Prostate gland (tissue), 2 donors: Measurements from ENCODE around the gene MTARC1. TPM values are rescaled to one million over a fixed set of nuclear protein-coding genes. Genes with fewer than 3 reads are reported as not detected.
A peak's percentile ranks its signal among the peaks of the same experiment; 100 is the strongest.

Experiments
- DNase-seq: peaks from one replicate; pipeline ENCODE4 v3.0.0-alpha.2; 2019; ENCODE audit warnings: low spot score
- H3K27ac ChIP-seq, 2 donors: fragments of 200-600 bp; sonication (generic); 2 replicates each; pipeline ENCODE4 v1.5.1; 2017 to 2019
- H3K27me3 ChIP-seq: fragments of 200-600 bp; sonication (generic); replicated peaks from 2 replicates; pipeline ENCODE4 v1.5.1; 2019; ENCODE audit not compliant: insufficient read depth
- H3K36me3 ChIP-seq, 2 donors: fragments of 200-600 bp; sonication (generic); 1 replicate in 1 of 2; 2 replicates in 1 of 2; pipeline versions ENCODE4 v1.5.1 to v1.8.1; 2017 to 2019
- H3K4me1 ChIP-seq: fragments of 200-600 bp; sonication (generic); replicated peaks from 2 replicates; pipeline ENCODE4 v1.5.1; 2019
- H3K4me3 ChIP-seq, 2 donors: fragments of 200-600 bp; sonication (generic); 2 replicates each; pipeline ENCODE4 v1.5.1; 2017 to 2019
- H3K9me3 ChIP-seq: fragments of 200-600 bp; sonication (generic); 2 replicates; pipeline ENCODE4 v1.5.1; 2017
- POLR2A ChIP-seq: fragments of 450-650 bp; IDR thresholded peaks from one replicate; pipeline ENCODE4 v1.6.1; 2016; ENCODE audit warnings: antibody characterized with exemption, mild to moderate bottlenecking
- POLR2AphosphoS5 ChIP-seq: sonication (generic); formaldehyde crosslinking; IDR thresholded peaks from one replicate; pipeline ENCODE4 v1.6.1; 2017; ENCODE audit warnings: antibody characterized with exemption
- WGBS: methylation state at CpG from one replicate; pipeline ENCODE4 v1.1.5; 2018; 5-methylcytosine and 5-hydroxymethylcytosine counted together
- intact Hi-C: fragments of 100-400 bp; cut with DNase I; formaldehyde crosslinking; loops from one replicate; pipeline ENCODE4 v1.14.2; 2022
- total RNA-seq, 2 donors: library from RNA; depleted of rRNA; stranded (reverse); fragments of >200 nt; gene quantifications; one replicate each; pipeline ENCODE4 v1.1.0, GENCODE V29; 2016
- TF ChIP-seq, protein P1 (sequence below), 4 experiments: fragments of 200-600 bp in 2 of 4; fragments of 450-650 bp in 2 of 4; sonication (generic) in 2 of 4; IDR thresholded peaks; 1 replicate in 3 of 4; 2 replicates in 1 of 4; pipeline ENCODE4 v1.5.1; 2016 to 2019; ENCODE audit warnings: antibody characterized with exemption in 4 of 4, mild to moderate bottlenecking in 2 of 4, moderate library complexity in 2 of 4

MTARC1 gene
- total RNA-seq, 2 donors from 2014 or later = 5.7 to 29.7 TPM

DNA sequence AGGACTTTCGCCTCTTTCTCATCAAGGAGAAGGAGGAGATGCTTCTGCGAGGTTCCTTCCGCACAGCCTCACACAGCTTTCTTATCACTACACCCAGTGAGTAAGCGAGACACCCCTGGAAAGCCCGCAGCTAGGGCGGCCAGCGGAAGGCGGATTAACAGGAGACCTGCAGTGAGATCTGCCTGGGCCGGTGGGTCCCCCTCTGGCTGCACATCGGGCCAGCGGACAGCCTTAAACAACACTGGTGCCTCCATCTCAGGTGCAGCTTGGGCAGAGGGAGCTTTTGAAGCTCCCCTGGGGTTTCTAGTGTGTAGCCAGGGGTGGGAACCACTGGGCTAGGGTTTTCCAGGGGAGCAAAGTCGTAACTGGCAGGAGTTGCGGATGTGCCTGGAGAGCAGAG, 17.5 kb upstream of the MTARC1 start:
- intact Hi-C loops = no loop called here
- TF ChIP-seq POLR2AphosphoS5 (no peak), POLR2A (no peak)
- TF ChIP-seq, protein P1, sequence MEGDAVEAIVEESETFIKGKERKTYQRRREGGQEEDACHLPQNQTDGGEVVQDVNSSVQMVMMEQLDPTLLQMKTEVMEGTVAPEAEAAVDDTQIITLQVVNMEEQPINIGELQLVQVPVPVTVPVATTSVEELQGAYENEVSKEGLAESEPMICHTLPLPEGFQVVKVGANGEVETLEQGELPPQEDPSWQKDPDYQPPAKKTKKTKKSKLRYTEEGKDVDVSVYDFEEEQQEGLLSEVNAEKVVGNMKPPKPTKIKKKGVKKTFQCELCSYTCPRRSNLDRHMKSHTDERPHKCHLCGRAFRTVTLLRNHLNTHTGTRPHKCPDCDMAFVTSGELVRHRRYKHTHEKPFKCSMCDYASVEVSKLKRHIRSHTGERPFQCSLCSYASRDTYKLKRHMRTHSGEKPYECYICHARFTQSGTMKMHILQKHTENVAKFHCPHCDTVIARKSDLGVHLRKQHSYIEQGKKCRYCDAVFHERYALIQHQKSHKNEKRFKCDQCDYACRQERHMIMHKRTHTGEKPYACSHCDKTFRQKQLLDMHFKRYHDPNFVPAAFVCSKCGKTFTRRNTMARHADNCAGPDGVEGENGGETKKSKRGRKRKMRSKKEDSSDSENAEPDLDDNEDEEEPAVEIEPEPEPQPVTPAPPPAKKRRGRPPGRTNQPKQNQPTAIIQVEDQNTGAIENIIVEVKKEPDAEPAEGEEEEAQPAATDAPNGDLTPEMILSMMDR (IDR thresholded peaks at IDR 0.05) = no peak
- H3K36me3 ChIP-seq = no peaks in the 10 kb centered on the region
- H3K27ac ChIP-seq = no peak overlapping the region
- DNase-seq = no peak
- H3K4me1 ChIP-seq = no peaks in the 10 kb centered on the region
- H3K27me3 ChIP-seq = no peaks in the 10 kb centered on the region
- no peaks in the 10 kb centered on the region for H3K9me3 ChIP-seq
- 98% methylated on average over 13 of the region's 13 CpGs for WGBS
- H3K4me3 ChIP-seq = no peak overlapping the region

DNA sequence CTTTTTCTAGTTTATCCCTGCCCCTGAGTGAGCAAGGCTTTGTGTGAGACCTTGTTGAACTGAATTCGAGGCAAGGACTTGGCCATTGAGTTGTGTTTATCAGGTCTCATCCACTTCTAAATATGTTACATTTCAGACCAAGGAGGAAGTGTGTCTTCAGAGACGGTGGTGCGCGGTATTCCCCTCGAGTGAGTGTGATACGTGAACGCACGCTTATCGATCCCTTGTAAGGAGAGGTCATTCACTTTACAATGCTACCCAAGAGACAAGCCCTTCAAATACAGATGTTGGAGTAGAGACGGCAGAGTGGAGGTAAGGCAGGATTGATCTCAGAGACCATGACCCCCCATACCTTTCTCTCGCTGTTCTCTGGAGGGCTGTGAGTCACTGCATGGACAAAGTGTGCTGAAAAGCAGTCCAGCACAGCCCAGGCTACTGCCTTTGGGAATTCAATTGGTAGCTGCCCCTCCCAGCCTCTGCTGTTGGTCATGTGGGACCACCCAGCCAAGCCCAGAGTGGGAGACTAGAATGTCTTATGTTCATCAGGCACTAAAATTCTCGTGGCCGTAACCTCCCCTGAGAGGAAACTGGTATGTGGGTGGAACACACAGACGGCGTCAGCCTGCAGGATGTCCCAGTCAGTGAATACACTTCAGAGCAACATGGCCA, 16.3 kb upstream of the MTARC1 start:
- intact Hi-C loops = loop anchor here (10.0 kb wide), 1 partner anchor 496 kb away; the partner anchor contains the start of gene RAB3GAP2
- Histone ChIP-seq H3K9me3 (no peaks in the 10 kb centered on the region), H3K27ac (no peak overlapping the region), H3K36me3 (no peaks in the 10 kb centered on the region), H3K4me1 (no peaks in the 10 kb centered on the region), H3K27me3 (no peaks in the 10 kb centered on the region), H3K4me3 (no peak overlapping the region)
- no peak for DNase-seq
- TF ChIP-seq, protein P1 (IDR thresholded peaks at IDR 0.05) = no peak
- TF ChIP-seq POLR2AphosphoS5 (no peak), POLR2A (no peak)
- WGBS = 91% methylated on average over 15 of the region's 15 CpGs

DNA sequence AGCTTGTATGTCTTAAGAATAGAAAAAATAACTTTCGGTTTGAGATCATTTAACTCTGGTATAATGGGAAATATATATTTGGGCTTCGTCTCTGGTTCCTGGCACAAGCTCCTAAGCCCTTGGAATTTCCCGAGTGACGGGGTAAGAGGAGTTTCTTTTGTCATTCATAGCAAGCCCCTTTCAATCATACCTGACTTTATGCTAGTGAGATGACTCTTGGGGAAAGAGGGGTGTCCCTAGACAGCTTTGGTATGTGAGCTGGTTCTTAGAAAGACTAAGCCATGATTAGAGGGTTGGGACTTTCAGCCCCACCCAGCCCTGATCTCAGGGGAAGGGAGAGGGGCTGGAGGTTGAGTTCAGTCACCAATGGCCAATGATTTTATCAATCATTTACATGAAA, 13.9 kb upstream of the MTARC1 start:
- no peaks in the 10 kb centered on the region for H3K4me1 ChIP-seq
- no peak overlapping the region for H3K4me3 ChIP-seq
- H3K36me3 ChIP-seq = no peaks in the 10 kb centered on the region
- H3K27ac ChIP-seq = no peak overlapping the region
- no peaks in the 10 kb centered on the region for H3K27me3 ChIP-seq
- intact Hi-C loops = loop anchor here (10.0 kb wide), 1 partner anchor 498 kb away; the partner anchor contains the start of gene RAB3GAP2
- no peaks in the 10 kb centered on the region for H3K9me3 ChIP-seq
- DNase-seq = no peak
- 88% methylated on average over 4 of the region's 4 CpGs for WGBS
- TF ChIP-seq, protein P1 (IDR thresholded peaks at IDR 0.05) = no peak
- TF ChIP-seq POLR2AphosphoS5 (no peak), POLR2A (no peak)

DNA sequence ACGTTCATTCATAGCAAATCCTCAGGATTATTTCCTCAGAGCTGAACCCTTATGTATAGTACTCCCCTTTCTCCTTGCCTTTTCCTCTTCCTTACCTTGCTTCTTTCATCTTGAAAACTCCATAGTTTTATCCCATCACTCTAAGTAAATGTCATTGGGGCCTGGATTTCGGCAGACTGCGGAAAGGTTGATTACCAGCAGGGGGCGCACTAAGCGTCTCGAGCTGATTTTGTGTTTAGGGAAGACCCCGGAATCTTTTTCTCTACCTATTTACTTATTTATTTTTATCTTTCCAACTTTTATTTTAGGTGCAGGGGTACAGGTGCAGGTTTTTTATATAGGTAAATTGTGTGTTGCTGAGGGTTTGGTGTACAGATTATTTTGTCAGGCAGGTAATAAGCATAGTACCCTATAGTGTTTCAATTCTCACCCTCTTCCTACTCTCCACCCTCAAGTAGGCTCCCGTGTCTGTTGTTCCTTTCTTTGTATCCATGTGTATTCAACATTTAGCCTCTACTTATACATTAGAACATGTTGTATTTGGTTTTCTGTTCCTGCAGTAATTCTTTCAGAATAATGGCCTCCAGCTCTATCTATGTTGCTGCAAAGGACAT, 11.4 kb upstream of the MTARC1 start:
- no peak for DNase-seq
- WGBS = 49% methylated on average over 8 of the region's 8 CpGs
- Histone ChIP-seq H3K27ac (no peak overlapping the region), H3K27me3 (no peaks in the 10 kb centered on the region), H3K4me1 (no peaks in the 10 kb centered on the region), H3K4me3 (no peak overlapping the region), H3K9me3 (no peaks in the 10 kb centered on the region), H3K36me3 (no peaks in the 10 kb centered on the region)
- intact Hi-C loops = loop anchor here (5.0 to 10.0 kb wide), 2 partner anchors 83 to 501 kb away; partner anchors contain the start of genes C1orf115 and RAB3GAP2
- TF ChIP-seq POLR2AphosphoS5 (no peak), POLR2A (no peak)
- TF ChIP-seq, protein P1 (IDR thresholded peaks at IDR 0.05) = peak; percentile 55 to 80 (median 61)
